NCI-H146 treated with DMSO at 0.1 percent for 48 hours (cell line): ENCODE data around the gene RCE1.
A peak's percentile ranks its signal among the peaks of the same experiment; 100 is the strongest.

Experiments
- DNase-seq: peaks from one replicate; lab custom pipeline; 2025; ENCODE audit not compliant: unreplicated experiment; lab: John Stamatoyannopoulos, UW

RCE1 gene

GRCh38 chr11:66884443-66884842, 41.2 kb downstream of the RCE1 start:
- DNase-seq = no peak

- no peak for DNase-seq
Measured at GRCh38 chr11:66885469-66885868, 42.2 kb downstream of the RCE1 start.

DNA sequence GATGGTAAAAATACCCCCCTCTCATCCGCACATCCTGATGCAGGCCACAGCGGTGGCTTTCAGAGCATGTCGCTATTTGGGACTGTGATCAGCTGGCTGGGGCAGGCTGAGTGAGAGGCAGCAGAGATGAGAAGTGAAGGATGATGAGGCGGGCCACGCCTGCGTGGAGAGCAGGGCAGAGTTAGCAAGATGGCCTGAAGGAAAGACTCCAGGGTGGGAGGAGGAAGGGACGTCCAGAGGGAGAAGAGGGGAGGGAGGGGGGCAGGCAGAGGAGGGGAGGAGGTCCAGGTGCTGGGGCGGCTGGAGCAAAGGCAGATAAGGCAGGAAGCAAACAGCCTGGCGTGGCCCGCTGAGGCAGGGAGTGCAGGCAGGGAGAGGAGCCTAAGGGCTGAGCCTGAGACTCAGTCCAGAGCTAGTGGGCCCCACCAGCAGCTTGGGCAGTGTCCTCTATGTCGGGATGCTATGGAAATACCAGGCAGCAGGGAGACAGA, 42.8 kb downstream of the RCE1 start:
- no peak for DNase-seq

- DNase-seq = no peak
Measured at GRCh38 chr11:66886671-66887221, 43.5 kb downstream of the RCE1 start.

- DNase-seq = no peak
Measured at GRCh38 chr11:66887526-66887925, 44.3 kb downstream of the RCE1 start.

DNA sequence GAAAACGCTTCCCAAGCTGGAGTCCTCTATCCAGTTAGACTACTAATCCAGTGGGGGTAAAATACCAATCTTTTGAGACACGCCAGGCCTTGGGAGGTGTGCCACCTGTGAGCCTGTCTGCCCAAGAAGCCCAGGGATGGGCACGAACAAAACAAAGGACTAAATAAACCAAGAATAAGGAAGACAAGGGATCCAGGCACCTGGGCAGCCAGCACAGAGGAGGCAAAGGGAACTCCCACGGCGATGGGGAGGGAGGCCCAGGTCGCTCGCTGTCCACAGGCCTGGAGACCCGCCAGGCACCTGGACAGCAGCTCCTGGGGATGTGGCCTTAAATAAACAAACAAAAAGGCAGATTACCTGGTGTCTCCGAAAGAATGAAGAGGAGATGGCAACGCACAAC, 45.0 kb downstream of the RCE1 start:
- DNase-seq = peak; percentile 37

GRCh38 chr11:66889960-66890359, 46.7 kb downstream of the RCE1 start:
- DNase-seq = no peak

DNA sequence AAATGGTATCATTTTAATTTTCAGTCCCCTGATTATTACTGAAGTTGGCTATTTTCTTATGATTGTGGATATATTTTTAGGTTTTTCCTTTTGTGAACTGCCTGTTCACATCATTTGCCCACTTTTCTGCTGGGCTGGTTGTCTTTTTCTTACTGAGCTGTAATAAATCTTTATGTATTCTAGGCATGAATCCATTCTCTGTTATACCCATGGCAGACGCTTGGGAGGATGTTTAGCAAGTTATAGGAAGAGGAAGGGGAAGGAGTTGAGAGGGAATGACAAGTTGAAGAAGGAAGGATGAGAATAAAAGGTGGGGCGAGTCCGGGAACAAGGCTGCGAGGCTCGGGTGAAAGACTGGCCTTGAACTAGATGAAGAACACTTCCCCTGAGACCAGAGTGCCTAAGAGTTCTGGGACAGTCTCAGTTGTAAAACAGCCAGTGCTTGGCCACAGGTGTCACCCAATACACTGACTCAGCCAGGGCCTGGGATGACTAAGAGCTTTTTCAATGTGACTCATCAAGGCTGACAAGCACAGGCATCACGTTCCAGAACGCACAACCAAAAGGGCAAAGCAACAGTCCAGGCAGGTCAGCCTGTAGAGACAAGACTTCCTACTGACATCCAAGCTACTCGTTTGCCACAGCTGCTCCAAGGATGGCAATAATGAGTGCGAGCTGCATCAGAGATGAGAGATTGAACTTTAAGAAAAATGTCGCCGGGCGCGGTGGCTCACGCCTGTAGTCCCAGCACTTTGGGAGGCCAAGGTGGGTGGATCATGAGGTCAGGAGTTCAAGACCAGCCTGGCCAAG, 48.8 kb downstream of the RCE1 start:
- DNase-seq = no peak

- no peak for DNase-seq
Measured at GRCh38 chr11:66892911-66893310, 49.7 kb downstream of the RCE1 start.

- peak; percentile 51 for DNase-seq
Measured at GRCh38 chr11:66894141-66894540, 50.9 kb downstream of the RCE1 start.
